Measurements from ENCODE around the gene CR1L. TPM values are rescaled to one million over a fixed set of nuclear protein-coding genes. Genes with fewer than 3 reads are reported as not detected.
"Not testable (repeated sequence)": the region's sequence is repeated elsewhere in the genome, so short reads cannot be mapped to it uniquely, and the experiment has no call there.

The CR1L gene
- total RNA-seq, 3 donors from 2014 or later: not detected

DNA sequence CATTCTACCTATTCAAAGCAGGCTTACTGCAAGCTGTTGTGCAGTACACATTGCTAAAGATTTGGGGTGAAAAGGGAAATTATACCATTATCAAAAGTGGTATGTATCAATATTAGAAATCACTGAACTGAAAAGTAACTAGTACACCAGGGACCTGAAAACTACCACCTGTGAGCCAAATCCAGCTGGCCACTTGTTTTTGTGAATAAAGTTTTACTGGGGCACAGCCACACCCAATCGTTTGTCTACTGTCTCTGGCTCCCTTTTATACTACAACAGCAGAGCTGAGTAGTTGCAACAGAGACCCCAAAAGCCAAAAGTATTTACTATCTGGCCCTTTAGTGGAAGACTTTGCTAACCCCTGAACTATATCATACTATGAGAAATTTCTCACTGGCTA is 13.8 kb upstream of the CR1L start:
- H3K4me1 ChIP-seq (ENCODE audit: low read depth): no peaks in the 10 kb centered on the region
- no peaks in the 10 kb centered on the region for H3K36me3 ChIP-seq (ENCODE audit: low read depth)
- no peak overlapping the region for H3K4me3 ChIP-seq
- no peak for ATAC-seq
- no peak for TF ChIP-seq CTCF (IDR thresholded peaks at IDR 0.05)
- no peaks in the 10 kb centered on the region for H3K9me3 ChIP-seq
- intact Hi-C loops (cut with DNase I, micrococcal nuclease): no loop called here
- DNase-seq: no peak

DNA sequence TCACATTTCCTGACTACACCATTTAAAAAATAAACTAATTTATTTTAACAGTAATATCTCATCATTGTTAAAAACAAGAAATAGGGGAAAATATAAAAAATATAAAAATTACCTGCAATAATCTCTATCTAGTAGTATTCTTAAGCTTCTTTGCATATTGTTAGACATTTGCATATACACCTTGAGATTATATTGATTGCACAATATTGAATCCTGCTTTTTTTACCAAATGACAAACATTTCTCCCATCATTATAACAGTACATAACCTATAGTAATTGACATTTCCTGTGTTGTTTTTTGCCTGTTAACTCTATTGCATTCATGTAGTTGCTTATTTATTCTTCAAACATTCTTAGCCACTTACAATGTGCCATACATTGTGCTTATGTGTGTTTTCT is 11.7 kb upstream of the CR1L start:
- Histone ChIP-seq H3K36me3 (ENCODE audit: low read depth) (no peaks in the 10 kb centered on the region), H3K4me3 (no peak overlapping the region), H3K4me1 (ENCODE audit: low read depth) (no peaks in the 10 kb centered on the region), H3K9me3 (no peaks in the 10 kb centered on the region)
- ATAC-seq: no peak
- intact Hi-C loops (cut with DNase I, micrococcal nuclease): no loop called here
- no peak for TF ChIP-seq CTCF (IDR thresholded peaks at IDR 0.05)
- no peak for DNase-seq

GRCh38 chr1:207633699-207634289 is 11.1 kb upstream of the CR1L start:
- H3K4me1 ChIP-seq (ENCODE audit: low read depth); ATAC-seq; DNase-seq; H3K4me3 ChIP-seq; intact Hi-C loops (cut with DNase I, micrococcal nuclease); H3K9me3 ChIP-seq; H3K36me3 ChIP-seq (ENCODE audit: low read depth): not testable (repeated sequence)

DNA sequence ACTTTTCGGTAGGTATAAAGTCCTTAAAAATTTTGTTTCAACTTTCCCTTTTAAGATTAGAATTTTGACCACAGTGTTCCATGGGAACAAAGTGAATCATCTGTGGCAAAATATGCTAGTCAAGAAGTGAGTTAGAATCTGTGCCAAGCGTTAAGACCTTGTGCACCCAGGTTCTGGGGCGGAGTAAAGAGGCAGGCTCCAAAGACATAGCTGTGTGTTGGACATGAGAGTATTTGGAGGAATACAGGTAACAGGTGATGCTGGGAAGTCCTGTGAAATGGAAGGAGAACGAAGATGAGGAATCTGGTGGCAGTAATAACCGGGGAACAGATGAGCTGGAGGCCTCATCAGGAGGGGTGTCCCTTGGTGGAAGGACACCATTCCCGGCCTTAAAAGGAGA is 10.6 kb upstream of the CR1L start:
- intact Hi-C loops (cut with DNase I, micrococcal nuclease); ATAC-seq; DNase-seq: not testable (repeated sequence)

DNA sequence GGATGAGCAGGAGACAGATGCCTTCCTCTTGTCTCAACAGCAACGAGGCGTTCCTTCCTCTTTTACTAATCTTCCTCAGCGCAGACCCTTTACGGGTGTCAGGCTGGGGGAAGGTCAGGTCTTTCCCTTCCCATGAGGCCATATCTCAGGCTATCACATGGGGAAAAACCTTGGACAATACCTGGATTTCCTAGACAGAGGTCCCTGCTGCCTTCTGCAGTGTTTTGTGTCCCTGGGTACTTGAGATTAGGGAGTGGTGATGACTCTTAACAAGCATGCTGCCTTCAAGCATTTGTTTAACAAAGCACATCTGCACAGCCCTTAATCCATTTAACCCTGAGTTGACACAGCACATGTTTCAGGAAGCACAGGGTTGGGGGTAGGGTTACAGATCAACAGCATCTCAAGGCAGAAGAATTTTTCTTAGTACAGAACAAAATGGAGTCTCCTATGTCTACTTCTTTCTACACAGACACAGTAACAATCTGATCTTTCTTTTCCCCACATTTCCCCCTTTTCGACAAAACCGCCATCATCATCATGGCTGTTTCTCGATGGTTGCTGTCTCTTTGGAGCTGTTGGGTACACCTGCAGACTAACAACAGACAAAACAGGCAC is 9.3 kb upstream of the CR1L start:
- H3K4me3 ChIP-seq; intact Hi-C loops (cut with DNase I, micrococcal nuclease); ATAC-seq; H3K36me3 ChIP-seq (ENCODE audit: low read depth); H3K9me3 ChIP-seq; H3K4me1 ChIP-seq (ENCODE audit: low read depth); DNase-seq: not testable (repeated sequence)

More for the DNA sequence above, 10.6 kb upstream of the CR1L start:
- H3K4me3 ChIP-seq; H3K4me1 ChIP-seq (ENCODE audit: low read depth); H3K36me3 ChIP-seq (ENCODE audit: low read depth); H3K9me3 ChIP-seq: not testable (repeated sequence)

- H3K9me3 ChIP-seq; ATAC-seq; H3K36me3 ChIP-seq (ENCODE audit: low read depth); DNase-seq; H3K4me3 ChIP-seq; intact Hi-C loops (cut with DNase I, micrococcal nuclease); H3K4me1 ChIP-seq (ENCODE audit: low read depth): not testable (repeated sequence)
Observed at GRCh38 chr1:207638487-207639145, 6.3 kb upstream of the CR1L start.

- DNase-seq; ATAC-seq; H3K4me1 ChIP-seq (ENCODE audit: low read depth): not testable (repeated sequence)
Observed at GRCh38 chr1:207639362-207639761, 5.6 kb upstream of the CR1L start.

DNA sequence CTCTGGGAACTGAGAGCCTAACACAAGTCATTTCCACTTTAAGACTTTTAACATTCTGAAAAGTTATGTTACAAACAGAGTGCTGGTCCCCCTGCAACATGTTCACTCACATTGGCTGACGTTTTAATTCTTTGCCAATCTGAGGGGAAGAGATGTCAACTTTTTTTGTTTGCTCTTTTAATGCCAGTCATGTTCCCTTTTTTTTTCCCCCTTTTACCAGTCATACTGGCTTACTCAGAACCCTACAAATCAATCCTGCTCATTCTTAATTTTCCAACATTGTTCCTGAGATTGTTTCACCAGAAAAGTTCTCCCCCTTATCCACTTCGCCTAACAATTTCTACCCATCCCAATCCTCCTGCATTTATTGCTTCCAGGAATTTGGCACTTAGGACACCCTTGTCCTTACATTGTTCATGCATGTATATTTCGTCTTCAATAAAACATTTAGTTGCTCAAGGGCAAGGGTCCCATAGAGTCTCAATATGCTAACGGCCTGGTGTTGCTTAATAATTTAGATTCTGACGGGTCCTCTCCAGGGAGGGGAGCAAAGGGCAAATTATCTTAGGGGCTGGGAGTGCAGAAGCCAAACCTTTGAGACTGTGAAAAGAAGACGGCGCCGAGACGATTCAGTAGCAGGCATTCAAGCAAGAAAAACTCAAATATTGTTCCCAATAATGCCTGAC is 624 bp upstream of the CR1L start:
- Histone ChIP-seq H3K4me3 (no peak overlapping the region), H3K9me3 (no peaks in the 10 kb centered on the region), H3K36me3 (ENCODE audit: low read depth) (no peaks in the 10 kb centered on the region), H3K4me1 (ENCODE audit: low read depth) (peaks cover 4% of the 10 kb centered on the region)
- no peak for TF ChIP-seq CTCF (IDR thresholded peaks at IDR 0.05)
- DNase-seq: no peak
- no peak for ATAC-seq
- intact Hi-C loops (cut with DNase I, micrococcal nuclease): no loop called here

More at GRCh38 chr1:207639362-207639761, 5.6 kb upstream of the CR1L start:
- intact Hi-C loops (cut with DNase I, micrococcal nuclease); H3K9me3 ChIP-seq; H3K36me3 ChIP-seq (ENCODE audit: low read depth); H3K4me3 ChIP-seq: not testable (repeated sequence)
